NCI-H187 (cell line): Measurements from ENCODE around the gene SEM1.
"Not testable (repeated sequence)": the region's sequence is repeated elsewhere in the genome, so short reads cannot be mapped to it uniquely, and the experiment has no call there.

ENCODE experiments used
- DNase-seq, 2 experiments: peaks; one replicate each; lab custom pipeline; 2025; lab: John Stamatoyannopoulos, UW

Gene SEM1

GRCh38 chr7:96709381-96710228, at the start of gene SEM1:
Gene SEM1, minus strand, starts transcription at chr7:96709846. Its CDS starts 83 bp downstream, at chr7:96709763.
- DNase-seq, result peak; percentile 60 to 64

GRCh38 chr7:96757880-96758279, 48.2 kb upstream of the SEM1 start:
- DNase-seq, result not testable (repeated sequence)

GRCh38 chr7:96747418-96747940, 37.8 kb upstream of the SEM1 start:
- no peak for DNase-seq

GRCh38 chr7:96740130-96740529, 30.5 kb upstream of the SEM1 start:
- DNase-seq, result no peak

- DNase-seq, result no peak
Observed at GRCh38 chr7:96739609-96740008, 30.0 kb upstream of the SEM1 start.

- no peak for DNase-seq
Observed at GRCh38 chr7:96739167-96739566, 29.5 kb upstream of the SEM1 start.

- no peak for DNase-seq
Observed at GRCh38 chr7:96738705-96739104, 29.1 kb upstream of the SEM1 start.

GRCh38 chr7:96737545-96738050, 28.0 kb upstream of the SEM1 start:
- no peak for DNase-seq

- DNase-seq, result no peak
Observed at GRCh38 chr7:96734343-96734742, 24.7 kb upstream of the SEM1 start.

GRCh38 chr7:96729820-96730219, 20.2 kb upstream of the SEM1 start:
- DNase-seq, result no peak

GRCh38 chr7:96728139-96728538, 18.5 kb upstream of the SEM1 start:
- DNase-seq, result no peak

GRCh38 chr7:96727534-96728088, 18.0 kb upstream of the SEM1 start:
- DNase-seq, result no peak

- no peak for DNase-seq
Observed at GRCh38 chr7:96723622-96724021, 14.0 kb upstream of the SEM1 start.

- DNase-seq, result not testable (repeated sequence)
Observed at GRCh38 chr7:96722928-96723327, 13.3 kb upstream of the SEM1 start.

GRCh38 chr7:96720843-96721242, 11.2 kb upstream of the SEM1 start:
- DNase-seq, result no peak

GRCh38 chr7:96719164-96719563, 9.5 kb upstream of the SEM1 start:
- no peak for DNase-seq

GRCh38 chr7:96718107-96719003, 8.7 kb upstream of the SEM1 start:
- DNase-seq, result no peak

- no peak for DNase-seq
Observed at GRCh38 chr7:96713037-96713436, 3.4 kb upstream of the SEM1 start.

- DNase-seq, result no peak
Observed at GRCh38 chr7:96710544-96710943, 898 bp upstream of the SEM1 start.

GRCh38 chr7:96708872-96709271, 774 bp downstream of the SEM1 start:
- no peak for DNase-seq

- DNase-seq, result no peak
Observed at GRCh38 chr7:96707901-96708774, 1.5 kb downstream of the SEM1 start.
